GM21515 (cell line): ENCODE results near the gene AFG1L.
"Not testable (repeated sequence)": the region's sequence is repeated elsewhere in the genome, so short reads cannot be mapped to it uniquely, and the experiment has no call there.

Experiments used
- ATAC-seq: cut with Tn5 transposase; IDR thresholded peaks from one replicate; pipeline ENCODE4 v1.9.1; 2021; ENCODE audit not compliant: unreplicated experiment

Gene AFG1L

GRCh38 chr6:108348655-108349349 is 53.9 kb downstream of the AFG1L start:
- peak; percentile 93 for ATAC-seq

GRCh38 chr6:108350528-108350927 is 55.7 kb downstream of the AFG1L start:
- no peak for ATAC-seq

GRCh38 chr6:108353853-108354252 is 59.0 kb downstream of the AFG1L start:
- ATAC-seq: no peak

- ATAC-seq: no peak
Measured at GRCh38 chr6:108355120-108355519, 60.3 kb downstream of the AFG1L start.

DNA sequence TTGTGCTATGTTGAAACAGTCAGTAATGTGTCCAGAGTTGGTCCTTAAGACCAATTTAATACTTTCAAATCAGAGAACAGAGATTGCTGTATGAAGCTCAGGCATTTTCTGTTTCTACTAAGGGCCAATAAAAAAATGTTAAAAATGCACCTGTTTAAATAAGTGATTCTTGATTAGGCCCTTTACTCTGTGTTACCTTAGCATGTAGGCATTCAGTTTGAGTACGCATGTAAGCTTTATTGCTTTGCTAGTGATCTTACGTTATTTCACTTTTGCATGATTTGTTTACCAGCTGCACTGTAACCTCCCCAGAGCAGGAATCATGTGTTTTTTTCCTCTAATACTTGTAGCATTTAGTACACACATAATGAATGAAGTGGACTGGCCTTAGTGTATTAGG is 61.0 kb downstream of the AFG1L start:
- no peak for ATAC-seq

DNA sequence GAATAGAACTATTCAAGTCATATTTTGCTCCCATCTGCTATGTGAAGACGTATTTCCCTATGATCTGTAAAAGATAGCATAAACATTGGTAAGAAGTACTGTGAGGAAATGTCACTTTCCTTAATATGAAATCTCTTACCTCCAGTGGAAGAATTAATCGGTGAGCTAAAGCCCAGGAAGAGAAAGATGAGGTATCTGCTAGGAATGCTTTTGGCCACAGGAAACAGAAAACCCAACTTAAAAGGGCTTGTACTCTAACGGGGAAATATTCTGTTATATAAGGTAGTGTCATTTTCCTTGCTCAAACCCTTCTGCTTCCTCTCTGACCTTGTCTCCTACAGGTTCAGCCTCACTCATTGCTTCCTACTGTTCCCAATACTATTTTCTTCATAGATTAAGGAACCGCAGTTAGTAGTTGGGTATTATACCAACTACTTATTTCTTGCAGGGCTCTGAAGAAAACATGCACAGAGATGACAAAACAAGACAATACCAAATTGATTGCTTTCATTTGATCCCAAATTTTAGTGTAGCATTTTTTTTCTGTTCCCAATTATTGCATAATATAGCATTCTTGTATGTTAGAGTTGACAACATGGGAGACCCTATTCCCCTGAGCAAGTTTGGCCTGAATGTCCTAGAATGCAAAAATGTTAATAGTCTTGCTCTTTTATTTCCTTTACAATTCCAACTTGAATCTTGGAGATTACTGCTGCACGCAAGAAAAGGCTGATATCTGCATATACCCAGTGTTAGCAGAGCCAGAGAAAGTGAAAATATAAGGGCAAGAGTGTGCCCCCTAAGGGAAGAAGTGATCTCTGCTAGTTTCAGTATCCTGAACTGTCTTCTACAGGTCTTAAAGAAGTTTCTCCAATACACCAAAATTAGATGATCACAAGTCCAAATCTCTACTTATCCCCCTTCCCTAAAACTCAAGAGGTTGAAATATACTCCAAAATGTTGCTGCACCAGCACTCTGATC is 65.3 kb downstream of the AFG1L start:
- no peak for ATAC-seq

- ATAC-seq: no peak
Measured at GRCh38 chr6:108360919-108361311, 66.1 kb downstream of the AFG1L start.

- no peak for ATAC-seq
Measured at GRCh38 chr6:108361312-108361932, 66.6 kb downstream of the AFG1L start.

DNA sequence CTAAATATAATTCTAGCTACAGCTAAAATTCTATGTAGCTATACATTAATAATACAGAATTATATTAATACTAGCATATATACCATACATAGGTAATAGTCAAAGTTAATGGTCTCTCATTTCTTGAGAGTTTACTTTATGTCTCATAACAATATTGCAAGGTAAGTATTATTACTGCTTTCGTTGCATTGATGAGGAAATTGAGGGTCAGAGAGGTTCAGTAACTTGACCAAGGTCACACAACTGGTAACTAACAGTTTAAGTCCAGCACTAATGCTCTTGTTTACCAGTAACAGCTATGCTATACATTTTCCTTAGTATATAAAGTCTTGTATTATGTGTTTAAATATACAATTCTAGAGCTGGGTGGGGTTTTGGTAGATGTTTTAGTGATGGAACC is 67.6 kb downstream of the AFG1L start:
- no peak for ATAC-seq

DNA sequence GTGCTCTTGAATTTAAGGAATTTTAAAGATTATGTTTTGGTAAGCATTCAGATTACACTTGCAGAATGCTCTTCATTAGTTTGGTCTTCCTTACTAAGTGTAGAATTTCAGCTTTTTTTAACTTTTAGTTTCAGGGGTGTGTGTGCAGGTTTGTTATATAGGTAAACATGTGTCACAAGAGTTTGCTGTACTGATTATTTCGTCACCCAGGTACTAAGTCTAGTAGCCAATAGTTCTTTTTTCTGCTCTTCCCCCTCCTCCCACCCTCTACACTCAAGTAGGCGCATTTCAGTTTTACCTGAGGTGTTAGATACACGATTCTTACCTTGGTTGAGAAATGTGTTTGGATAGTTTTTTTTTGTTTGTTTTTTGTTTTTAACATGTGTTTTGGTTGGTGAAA is 68.3 kb downstream of the AFG1L start:
- no peak for ATAC-seq

GRCh38 chr6:108363889-108364313 is 69.0 kb downstream of the AFG1L start:
- no peak for ATAC-seq

- ATAC-seq: no peak
Measured at GRCh38 chr6:108364470-108364869, 69.6 kb downstream of the AFG1L start.

DNA sequence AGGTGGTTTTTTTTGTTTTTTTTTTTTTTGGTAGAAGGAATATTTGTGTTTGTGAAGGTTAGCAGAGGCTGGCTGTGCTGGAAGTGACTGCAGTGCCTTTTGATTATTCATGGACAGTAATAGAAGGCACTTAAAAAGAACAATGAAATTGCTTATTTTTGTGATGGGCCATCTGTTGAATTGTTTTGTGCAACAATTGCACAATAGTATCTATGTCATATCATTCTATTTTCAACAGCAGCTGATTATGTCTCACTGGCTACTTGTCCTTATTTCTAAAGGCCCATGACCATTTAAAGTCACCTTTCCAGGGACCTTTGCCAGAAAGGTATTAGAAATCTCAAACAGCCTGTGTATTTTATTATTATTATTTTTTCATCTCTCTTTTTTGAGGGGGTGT is 70.6 kb downstream of the AFG1L start:
- no peak for ATAC-seq

GRCh38 chr6:108366236-108366635 is 71.4 kb downstream of the AFG1L start:
- ATAC-seq: no peak

DNA sequence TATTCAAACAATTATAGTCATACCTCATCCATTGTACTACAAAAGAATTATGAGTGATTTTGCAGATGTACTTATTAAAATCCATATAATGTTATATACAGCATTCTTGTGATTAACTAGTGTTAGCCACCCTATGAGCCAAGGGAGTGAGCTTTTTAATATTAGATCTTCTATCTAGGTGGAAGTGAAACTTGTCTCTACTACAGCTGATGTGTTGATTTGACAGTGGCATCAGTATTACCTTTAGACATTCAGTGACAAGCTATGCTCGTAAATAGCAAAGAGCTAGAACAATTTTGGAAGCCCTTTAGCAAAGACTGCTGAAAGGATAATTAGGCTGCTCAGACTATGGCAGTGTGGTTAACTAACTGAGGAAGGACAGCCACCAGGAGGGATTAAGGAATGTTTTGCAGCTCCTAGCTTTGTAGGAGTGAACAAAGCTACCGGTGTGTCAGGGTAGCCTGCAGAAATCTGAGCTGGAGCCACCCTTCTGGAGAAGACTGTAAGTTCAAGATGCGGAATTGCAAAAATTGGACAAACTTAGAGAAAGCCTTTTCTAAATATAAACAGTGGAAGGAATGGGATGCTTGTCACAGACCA is 73.7 kb downstream of the AFG1L start:
- ATAC-seq: no peak

DNA sequence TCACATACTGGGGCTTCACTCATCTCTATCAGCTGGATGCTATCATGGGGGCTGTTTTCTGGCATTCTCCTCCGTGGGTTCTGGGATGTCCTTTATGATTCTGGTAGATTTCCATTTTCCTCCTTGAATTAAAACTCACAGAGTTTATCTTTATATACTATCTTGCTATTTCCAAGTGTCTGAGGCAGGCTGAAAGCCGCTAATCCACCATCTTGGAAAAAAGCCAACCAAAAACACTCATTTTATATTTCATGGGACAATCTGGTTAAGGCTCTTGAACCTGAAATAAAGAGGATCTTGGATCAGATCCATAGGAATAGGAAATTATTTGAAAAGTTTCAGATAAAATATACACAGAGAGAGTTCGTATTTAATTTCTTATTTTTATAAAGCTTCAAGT is 86.0 kb downstream of the AFG1L start:
- ATAC-seq: no peak

DNA sequence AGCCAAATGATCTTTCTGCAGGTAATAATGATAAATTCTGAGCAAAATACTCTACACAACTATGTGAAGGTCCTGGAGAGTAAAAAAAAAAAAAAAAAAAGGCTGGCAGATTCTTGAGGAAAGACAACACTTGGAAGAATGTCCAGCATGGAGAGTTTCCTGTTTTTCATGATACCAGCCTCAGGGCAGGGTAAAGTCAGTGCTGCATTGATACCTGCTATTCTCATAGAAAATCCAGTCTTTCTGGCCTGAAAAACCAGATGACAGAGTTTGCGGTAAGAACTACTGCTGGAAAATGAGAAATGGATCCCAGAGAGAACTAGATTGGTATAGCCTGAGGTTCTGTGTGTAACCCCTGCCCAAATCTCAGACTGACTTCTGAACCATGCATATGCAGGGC is 89.1 kb downstream of the AFG1L start:
- no peak for ATAC-seq

- ATAC-seq: not testable (repeated sequence)
Measured at GRCh38 chr6:108389190-108389589, 94.3 kb downstream of the AFG1L start.

DNA sequence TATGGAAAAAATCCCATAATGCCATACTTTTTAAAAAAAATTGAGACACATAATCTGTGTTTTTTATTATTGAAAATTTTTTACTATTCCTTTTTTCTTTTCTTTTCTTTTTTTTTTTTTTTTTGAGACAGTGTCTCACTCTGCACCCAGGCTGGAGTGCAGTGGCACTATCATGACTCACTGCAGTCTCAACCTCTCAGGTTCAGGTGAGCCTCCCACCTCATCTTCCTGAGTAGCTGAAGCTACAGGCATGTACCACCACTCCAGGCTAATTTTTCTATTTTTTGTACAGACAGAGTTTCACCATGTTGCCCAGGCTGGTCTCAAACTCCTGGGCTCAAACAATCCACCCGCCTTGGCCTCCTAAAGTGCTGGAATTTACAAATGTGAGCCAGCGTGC is 100.4 kb downstream of the AFG1L start:
- no peak for ATAC-seq

DNA sequence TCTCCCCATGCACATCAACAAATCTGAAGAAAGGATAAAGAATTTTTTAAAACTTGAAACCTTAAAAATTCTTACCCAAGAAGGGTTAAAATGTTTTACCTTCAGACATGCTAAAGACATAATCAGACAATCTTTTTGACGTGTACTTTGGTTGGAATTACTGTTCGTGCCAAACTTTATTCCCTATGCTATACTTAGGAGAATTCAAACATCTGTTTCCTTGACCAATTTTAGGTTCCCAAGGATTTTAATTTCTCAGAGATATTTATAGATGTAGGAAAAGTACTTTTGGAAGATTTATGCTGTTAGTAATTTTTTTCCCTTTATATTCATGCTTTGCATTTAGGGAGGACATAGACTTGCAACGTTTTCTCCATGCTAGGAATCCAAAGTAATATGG is 108.4 kb downstream of the AFG1L start:
- ATAC-seq: no peak

DNA sequence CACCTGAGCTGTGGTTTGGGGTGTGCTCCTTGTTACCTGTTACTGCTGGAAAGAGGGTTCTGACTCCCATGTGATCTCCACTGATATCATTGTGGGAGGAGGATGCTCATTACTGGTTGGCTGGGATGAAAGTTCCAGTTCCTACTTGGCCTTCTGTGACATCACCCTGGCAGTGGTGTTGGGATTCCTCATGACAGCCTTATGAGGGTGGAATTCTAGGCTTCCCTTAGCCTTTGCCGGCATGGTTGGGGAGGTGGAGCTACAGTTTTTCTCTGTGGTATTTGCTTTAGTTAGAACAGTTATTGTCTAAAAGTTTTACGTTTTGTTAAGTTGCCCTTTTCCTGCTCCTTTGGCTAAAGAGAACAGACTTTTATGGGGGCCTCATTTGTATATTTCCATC is 112.1 kb downstream of the AFG1L start:
- ATAC-seq: no peak
